A549 (cell line): Measurements from ENCODE around the gene TFB2M.

Source experiments
- CTCF ChIP-seq: fragments of >200 bp; sonication (Bioruptor Twin); formaldehyde crosslinking; IDR thresholded peaks from 3 replicates; pipeline ENCODE4 v1.5.1; 2016
- KDM5A ChIP-seq: fragments of 200-600 bp; sonication (generic); IDR thresholded peaks from 2 replicates; pipeline ENCODE4 v1.6.1; 2016; ENCODE audit warnings: antibody characterized with exemption, mild to moderate bottlenecking
- RCOR1 ChIP-seq: fragments of 150-350 bp; IDR thresholded peaks from 2 replicates; pipeline ENCODE4 v1.6.1; 2014; ENCODE audit warnings: antibody characterized with exemption, low read length, low read depth

GRCh38 chr1:246552110-246552509, 14.0 kb downstream of the TFB2M start:
- no peak for TF ChIP-seq CTCF
- no peak for TF ChIP-seq RCOR1
- TF ChIP-seq KDM5A = no peak
